Activated CD8-positive, alpha-beta T cell treated with anti-CD3 and anti-CD28 coated beads for 36 hours (primary cell): ENCODE data around the gene THAP7. TPM values are rescaled to one million over a fixed set of nuclear protein-coding genes. Genes with fewer than 3 reads are reported as not detected.

Experiments
- ATAC-seq: fragments of 200-7000 bp; cut with Tn5 transposase; one replicate; pipeline ENCODE4 v1.10.0; 2021; ENCODE audit warnings: mild to moderate bottlenecking, moderate library complexity
- CTCF ChIA-PET: fragments of 350-600 bp; sonication (Branson Sonifier 250); formaldehyde crosslinking; loops from one replicate; lab custom pipeline; 2021; ENCODE audit warnings: antibody characterized with exemption; lab: Charles Lee
- POLR2A ChIA-PET: fragments of 350-600 bp; sonication (Branson Sonifier 250); formaldehyde crosslinking; loops from one replicate; lab custom pipeline; 2021; ENCODE audit warnings: antibody characterized with exemption; lab: Charles Lee
- DNase-seq: peaks from one replicate; pipeline ENCODE4 v3.0.0-alpha.2; 2020
- H3K27ac Mint-ChIP-seq: one replicate; pipeline ENCODE4 v1.8.0; 2021; ENCODE audit warnings: mild to moderate bottlenecking, mixed read lengths
- H3K27me3 Mint-ChIP-seq: one replicate; pipeline ENCODE4 v1.8.0; 2021; ENCODE audit warnings: mixed read lengths
- H3K36me3 Mint-ChIP-seq: one replicate; pipeline ENCODE4 v1.8.0; 2021; ENCODE audit warnings: low read depth, mixed read lengths
- H3K4me1 Mint-ChIP-seq: one replicate; pipeline ENCODE4 v1.8.0; 2021; ENCODE audit warnings: low read depth, mixed read lengths
- H3K4me3 Mint-ChIP-seq: one replicate; pipeline ENCODE4 v1.8.0; 2021; ENCODE audit warnings: mild to moderate bottlenecking, moderate library complexity, mixed read lengths
- H3K9me3 Mint-ChIP-seq: one replicate; pipeline ENCODE4 v1.8.0; 2021; ENCODE audit warnings: mixed read lengths
- intact Hi-C: fragments of 100-400 bp; cut with micrococcal nuclease; formaldehyde crosslinking; loops from one replicate; pipeline ENCODE4 v1.10.0; 2022
- total RNA-seq, 2 experiments: library from RNA; stranded (reverse); gene quantifications; one replicate each; pipeline ENCODE4 v1.2.3, GENCODE V29; 2021
- TF ChIP-seq, protein P1 (sequence below): fragments of 200-600 bp; IDR thresholded peaks from one replicate; pipeline ENCODE4 v1.8.0; 2022; ENCODE audit warnings: antibody characterized with exemption, mild to moderate bottlenecking

THAP7 gene
- total RNA-seq, 2 experiments from 2014 or later: 23.7 to 23.8 TPM

DNA sequence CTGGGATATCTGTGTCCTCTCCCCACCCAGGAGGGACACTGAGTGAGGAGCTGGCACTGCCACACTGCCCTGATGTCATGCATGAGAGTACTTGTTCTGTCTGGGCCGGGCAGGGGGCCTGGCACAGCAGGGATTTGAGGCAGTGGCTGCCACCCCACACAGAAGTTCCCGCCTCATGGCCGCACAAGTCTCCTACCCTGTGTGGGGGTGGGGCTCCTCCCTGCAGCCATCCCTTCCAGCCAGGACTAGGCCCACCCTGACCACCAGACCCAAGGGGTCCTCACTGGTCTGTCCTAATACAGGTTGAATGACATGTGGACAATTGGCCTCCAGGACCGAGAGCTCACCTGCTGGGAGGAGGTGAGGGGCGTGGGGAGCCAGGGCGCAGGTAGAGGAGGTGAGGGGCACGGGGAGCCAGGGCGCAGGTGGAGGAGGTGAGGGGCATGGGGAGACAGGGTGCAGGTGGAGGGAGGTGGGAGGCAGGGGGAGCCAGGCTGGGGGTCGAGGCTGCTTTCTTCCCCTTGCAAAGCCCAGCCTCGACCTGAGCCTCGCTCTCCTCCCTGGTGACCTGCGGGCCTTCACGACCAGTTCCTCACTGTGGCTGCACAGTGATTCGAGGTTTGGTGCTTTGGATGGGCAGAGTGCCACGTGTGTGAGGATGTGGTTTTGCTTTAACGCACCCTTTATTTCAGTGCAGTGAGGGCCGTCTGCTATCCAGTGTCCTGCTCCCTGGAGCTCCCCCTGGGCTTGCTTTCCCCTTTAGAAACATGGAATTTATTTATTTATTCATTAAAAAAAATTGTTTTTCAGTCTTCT, 12.4 kb downstream of the THAP7 start:
- H3K27ac Mint-ChIP-seq: no peak overlapping the region
- H3K4me3 Mint-ChIP-seq: no peak overlapping the region
- ATAC-seq (no peak), DNase-seq (no peak)
- TF ChIP-seq, protein P1, sequence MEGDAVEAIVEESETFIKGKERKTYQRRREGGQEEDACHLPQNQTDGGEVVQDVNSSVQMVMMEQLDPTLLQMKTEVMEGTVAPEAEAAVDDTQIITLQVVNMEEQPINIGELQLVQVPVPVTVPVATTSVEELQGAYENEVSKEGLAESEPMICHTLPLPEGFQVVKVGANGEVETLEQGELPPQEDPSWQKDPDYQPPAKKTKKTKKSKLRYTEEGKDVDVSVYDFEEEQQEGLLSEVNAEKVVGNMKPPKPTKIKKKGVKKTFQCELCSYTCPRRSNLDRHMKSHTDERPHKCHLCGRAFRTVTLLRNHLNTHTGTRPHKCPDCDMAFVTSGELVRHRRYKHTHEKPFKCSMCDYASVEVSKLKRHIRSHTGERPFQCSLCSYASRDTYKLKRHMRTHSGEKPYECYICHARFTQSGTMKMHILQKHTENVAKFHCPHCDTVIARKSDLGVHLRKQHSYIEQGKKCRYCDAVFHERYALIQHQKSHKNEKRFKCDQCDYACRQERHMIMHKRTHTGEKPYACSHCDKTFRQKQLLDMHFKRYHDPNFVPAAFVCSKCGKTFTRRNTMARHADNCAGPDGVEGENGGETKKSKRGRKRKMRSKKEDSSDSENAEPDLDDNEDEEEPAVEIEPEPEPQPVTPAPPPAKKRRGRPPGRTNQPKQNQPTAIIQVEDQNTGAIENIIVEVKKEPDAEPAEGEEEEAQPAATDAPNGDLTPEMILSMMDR: no peak
- H3K27me3 Mint-ChIP-seq: no peaks in the 10 kb centered on the region
- POLR2A ChIA-PET: interaction anchor here (4.6 kb wide), 1 partner anchor 11 kb away, joined by 26 read pairs; no protein-coding TSS in a partner anchor
- H3K4me1 Mint-ChIP-seq: peaks cover 2% of the 10 kb centered on the region
- CTCF ChIA-PET: no interaction called here
- H3K36me3 Mint-ChIP-seq: peaks cover 14% of the 10 kb centered on the region
- intact Hi-C loops: no loop called here
- no peaks in the 10 kb centered on the region for H3K9me3 Mint-ChIP-seq

DNA sequence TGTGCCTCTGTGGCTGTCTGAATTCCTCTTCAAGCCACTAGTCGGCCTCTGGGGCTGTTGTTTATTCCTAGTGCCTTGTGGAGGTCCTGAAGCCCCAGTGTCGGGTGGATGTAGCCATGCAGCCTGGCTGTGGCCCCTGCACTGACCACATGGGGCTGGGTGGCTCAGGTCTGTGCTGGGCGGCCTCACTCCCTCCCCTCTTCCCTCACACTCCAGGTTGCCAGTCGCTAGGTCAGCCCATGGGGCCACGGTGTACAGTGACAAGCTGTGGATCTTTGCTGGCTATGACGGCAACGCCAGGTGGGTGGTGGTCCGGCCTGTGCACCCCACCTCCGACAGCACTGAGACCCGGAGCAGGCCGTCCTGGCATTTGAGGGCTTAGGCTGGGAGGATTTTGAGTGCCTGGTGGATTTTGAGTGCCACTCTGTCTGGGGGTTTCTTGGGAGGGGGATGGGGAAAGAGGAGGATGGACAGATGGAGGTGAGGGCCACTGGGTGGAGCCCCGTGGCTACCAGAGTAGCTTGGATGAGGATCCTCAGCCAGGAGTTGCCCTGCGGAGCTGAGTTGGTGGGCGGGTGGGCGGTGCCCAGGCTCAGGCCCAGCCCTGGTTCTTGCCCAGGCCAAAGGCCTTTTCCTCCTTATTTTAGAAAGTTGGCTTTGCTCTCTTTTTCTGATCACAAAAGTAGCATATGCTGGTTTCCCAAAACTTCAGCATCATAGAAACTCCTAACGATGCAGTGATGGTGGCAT, 13.2 kb downstream of the THAP7 start:
- Mint-ChIP-seq H3K9me3 (no peaks in the 10 kb centered on the region), H3K36me3 (peaks cover 18% of the 10 kb centered on the region), H3K4me3 (no peak overlapping the region), H3K27me3 (no peaks in the 10 kb centered on the region), H3K4me1 (peaks cover 9% of the 10 kb centered on the region), H3K27ac (no peak overlapping the region)
- ChIA-PET POLR2A (interaction anchor here (1.6 to 4.6 kb wide), 2 partner anchors 11 to 14 kb away, joined by 3 to 26 read pairs; no protein-coding TSS in a partner anchor), CTCF (no interaction called here)
- TF ChIP-seq, protein P1: no peak
- DNase-seq (no peak), ATAC-seq (no peak)
- intact Hi-C loops: no loop called here

DNA sequence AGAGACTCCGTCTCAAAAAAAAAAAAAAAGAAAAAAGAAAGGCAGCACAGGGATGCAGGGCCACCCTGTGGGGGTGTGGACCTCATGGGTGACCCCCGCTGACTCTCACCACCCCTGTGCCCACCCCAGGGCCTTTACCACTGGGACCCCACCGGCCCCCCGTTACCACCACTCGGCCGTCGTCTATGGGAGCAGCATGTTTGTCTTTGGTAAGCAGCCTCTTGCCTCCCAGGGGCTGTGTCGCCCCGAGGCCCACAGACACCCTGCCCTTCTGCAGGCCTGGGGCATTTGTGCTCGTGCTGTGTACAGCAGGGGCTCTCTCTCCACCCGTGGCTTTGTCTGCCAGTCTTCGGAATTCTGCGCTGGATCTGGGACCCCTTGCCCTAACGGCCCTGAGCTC, 14.5 kb downstream of the THAP7 start:
- ATAC-seq (no peak), DNase-seq (no peak)
- Mint-ChIP-seq H3K27me3 (no peaks in the 10 kb centered on the region), H3K9me3 (no peaks in the 10 kb centered on the region), H3K36me3 (peaks cover 19% of the 10 kb centered on the region), H3K4me3 (no peak overlapping the region), H3K4me1 (peaks cover 20% of the 10 kb centered on the region), H3K27ac (no peak overlapping the region)
- CTCF ChIA-PET: no interaction called here
- TF ChIP-seq, protein P1: no peak
- intact Hi-C loops: no loop called here
- POLR2A ChIA-PET: interaction anchor here (1.6 to 3.6 kb wide), 2 partner anchors 11 to 16 kb away, joined by 3 to 20 read pairs; no protein-coding TSS in a partner anchor

DNA sequence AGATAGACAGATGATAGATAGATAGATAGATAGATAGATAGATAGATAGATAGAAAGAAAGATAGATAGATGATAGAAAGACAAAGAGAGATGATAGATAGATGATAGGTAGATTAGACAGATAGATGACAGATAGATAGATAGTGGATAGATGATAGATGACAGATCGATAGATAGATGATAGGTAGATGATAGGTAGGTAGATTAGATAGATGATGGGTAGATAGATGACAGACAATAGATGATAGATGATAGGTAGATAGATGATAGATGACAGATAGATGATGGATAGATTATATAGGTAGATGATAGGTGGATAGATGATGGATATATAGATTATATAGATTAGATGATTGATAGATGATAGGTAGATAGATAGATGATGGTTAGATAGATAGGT, 15.6 kb downstream of the THAP7 start:
- no peaks in the 10 kb centered on the region for H3K27me3 Mint-ChIP-seq
- TF ChIP-seq, protein P1: no peak
- no peaks in the 10 kb centered on the region for H3K9me3 Mint-ChIP-seq
- peaks cover 21% of the 10 kb centered on the region for H3K4me1 Mint-ChIP-seq
- ATAC-seq: no peak
- ChIA-PET CTCF (no interaction called here), POLR2A (interaction anchor here (3.6 kb wide), 1 partner anchor 12 kb away, joined by 20 read pairs; no protein-coding TSS in a partner anchor)
- no peak overlapping the region for H3K4me3 Mint-ChIP-seq
- H3K27ac Mint-ChIP-seq: no peak overlapping the region
- intact Hi-C loops: no loop called here
- peaks cover 17% of the 10 kb centered on the region for H3K36me3 Mint-ChIP-seq
- no peak for DNase-seq
